Measurements from ENCODE around the gene ARNT2.
"Not testable (repeated sequence)": the region's sequence is repeated elsewhere in the genome, so short reads cannot be mapped to it uniquely, and the experiment has no call there.

Gene ARNT2

GRCh38 chr15:80388326-80388725 is 15.9 kb upstream of the ARNT2 start:
- H3K4me2 ChIP-seq (ENCODE audit: low read length): no peak overlapping the region
- H4K5ac ChIP-seq (ENCODE audit: low read length): no peak overlapping the region
- no peak overlapping the region for H2BK120ac ChIP-seq (ENCODE audit: low read depth, low read length)
- no peak overlapping the region for H2AK5ac ChIP-seq (ENCODE audit: low read length)
- H3K36me3 ChIP-seq (ENCODE audit: control insufficient read depth, insufficient read depth, low read length): no peaks in the 10 kb centered on the region
- H3K23ac ChIP-seq (ENCODE audit: low read length): no peak overlapping the region
- H3K79me2 ChIP-seq (ENCODE audit: control insufficient read depth, insufficient read depth, low read length): no peaks in the 10 kb centered on the region
- no peak for DNase-seq
- H3K27me3 ChIP-seq (ENCODE audit: insufficient read depth, low read length, poor library complexity): no peaks in the 10 kb centered on the region
- no peak overlapping the region for H4K8ac ChIP-seq (ENCODE audit: low read depth, low read length)
- no peaks in the 10 kb centered on the region for H3K4me1 ChIP-seq (ENCODE audit: control insufficient read depth, low read depth, low read length)
- no peak overlapping the region for H3K9ac ChIP-seq (ENCODE audit: low read length)
- H3K56ac ChIP-seq (ENCODE audit: low read length): no peak overlapping the region
- no peak overlapping the region for H3K4ac ChIP-seq (ENCODE audit: low read depth, low read length)
- no peak overlapping the region for H3K18ac ChIP-seq (ENCODE audit: low read length)
- H2BK15ac ChIP-seq (replicated peaks; ENCODE audit: low read depth): no peak overlapping the region
- no peak overlapping the region for H2BK5ac ChIP-seq (ENCODE audit: low read length)
- H3K27ac ChIP-seq (ENCODE audit: low read depth, low read length): no peak overlapping the region
- H3K4me3 ChIP-seq (ENCODE audit: low read length): no peak overlapping the region
- H3K79me1 ChIP-seq (ENCODE audit: low read length): no peaks in the 10 kb centered on the region
- WGBS (ENCODE audit: extremely low coverage, insufficient coverage, low lambda C conversion rate): no CpG with 5 or more reads among the region's 3 CpGs

GRCh38 chr15:80389370-80389769 is 14.8 kb upstream of the ARNT2 start:
- Histone ChIP-seq H3K56ac (ENCODE audit: low read length) (no peak overlapping the region), H2AK5ac (ENCODE audit: low read length) (no peak overlapping the region), H2BK120ac (ENCODE audit: low read depth, low read length) (no peak overlapping the region), H3K79me1 (ENCODE audit: low read length) (no peaks in the 10 kb centered on the region), H3K36me3 (ENCODE audit: control insufficient read depth, insufficient read depth, low read length) (no peaks in the 10 kb centered on the region), H3K27me3 (ENCODE audit: insufficient read depth, low read length, poor library complexity) (no peaks in the 10 kb centered on the region), H3K79me2 (ENCODE audit: control insufficient read depth, insufficient read depth, low read length) (no peaks in the 10 kb centered on the region), H4K5ac (ENCODE audit: low read length) (no peak overlapping the region), H3K18ac (ENCODE audit: low read length) (no peak overlapping the region), H3K9ac (ENCODE audit: low read length) (no peak overlapping the region), H2BK5ac (ENCODE audit: low read length) (no peak overlapping the region), H3K4ac (ENCODE audit: low read depth, low read length) (no peak overlapping the region), H3K4me1 (ENCODE audit: control insufficient read depth, low read depth, low read length) (no peaks in the 10 kb centered on the region), H3K4me3 (ENCODE audit: low read length) (no peak overlapping the region), H3K27ac (ENCODE audit: low read depth, low read length) (no peak overlapping the region), H2BK15ac (replicated peaks; ENCODE audit: low read depth) (no peak overlapping the region), H3K4me2 (ENCODE audit: low read length) (no peak overlapping the region), H3K23ac (ENCODE audit: low read length) (no peak overlapping the region), H4K8ac (ENCODE audit: low read depth, low read length) (no peak overlapping the region)
- DNase-seq: no peak
- no CpG with 5 or more reads among the region's 1 CpG for WGBS (ENCODE audit: extremely low coverage, insufficient coverage, low lambda C conversion rate)

- H2BK120ac ChIP-seq (ENCODE audit: low read depth, low read length); H2BK5ac ChIP-seq (ENCODE audit: low read length); H3K4ac ChIP-seq (ENCODE audit: low read depth, low read length); H3K27ac ChIP-seq (ENCODE audit: low read depth, low read length); H4K5ac ChIP-seq (ENCODE audit: low read length); H2BK15ac ChIP-seq (replicated peaks; ENCODE audit: low read depth); H3K36me3 ChIP-seq (ENCODE audit: control insufficient read depth, insufficient read depth, low read length); H3K4me2 ChIP-seq (ENCODE audit: low read length); H3K79me1 ChIP-seq (ENCODE audit: low read length); H3K27me3 ChIP-seq (ENCODE audit: insufficient read depth, low read length, poor library complexity); H3K18ac ChIP-seq (ENCODE audit: low read length); H3K4me3 ChIP-seq (ENCODE audit: low read length); H3K23ac ChIP-seq (ENCODE audit: low read length); H3K56ac ChIP-seq (ENCODE audit: low read length); DNase-seq; H3K4me1 ChIP-seq (ENCODE audit: control insufficient read depth, low read depth, low read length); H3K79me2 ChIP-seq (ENCODE audit: control insufficient read depth, insufficient read depth, low read length); H3K9ac ChIP-seq (ENCODE audit: low read length); H2AK5ac ChIP-seq (ENCODE audit: low read length); H4K8ac ChIP-seq (ENCODE audit: low read depth, low read length): not testable (repeated sequence)
- WGBS (ENCODE audit: extremely low coverage, insufficient coverage, low lambda C conversion rate): no CpG with 5 or more reads among the region's 1 CpG
Measured at GRCh38 chr15:80390942-80391341, 13.2 kb upstream of the ARNT2 start.

- Histone ChIP-seq H2BK5ac (ENCODE audit: low read length) (no peak overlapping the region), H2BK15ac (replicated peaks; ENCODE audit: low read depth) (no peak overlapping the region), H3K56ac (ENCODE audit: low read length) (no peak overlapping the region), H3K4ac (ENCODE audit: low read depth, low read length) (no peak overlapping the region), H3K9ac (ENCODE audit: low read length) (no peak overlapping the region), H4K5ac (ENCODE audit: low read length) (no peak overlapping the region), H3K79me2 (ENCODE audit: control insufficient read depth, insufficient read depth, low read length) (no peaks in the 10 kb centered on the region), H3K4me1 (ENCODE audit: control insufficient read depth, low read depth, low read length) (peaks cover 2% of the 10 kb centered on the region), H4K8ac (ENCODE audit: low read depth, low read length) (no peak overlapping the region), H3K36me3 (ENCODE audit: control insufficient read depth, insufficient read depth, low read length) (no peaks in the 10 kb centered on the region), H3K27me3 (ENCODE audit: insufficient read depth, low read length, poor library complexity) (no peaks in the 10 kb centered on the region), H3K4me2 (ENCODE audit: low read length) (no peak overlapping the region), H2AK5ac (ENCODE audit: low read length) (no peak overlapping the region), H3K27ac (ENCODE audit: low read depth, low read length) (no peak overlapping the region), H3K18ac (ENCODE audit: low read length) (no peak overlapping the region), H3K4me3 (ENCODE audit: low read length) (no peak overlapping the region), H3K79me1 (ENCODE audit: low read length) (no peaks in the 10 kb centered on the region), H3K23ac (ENCODE audit: low read length) (no peak overlapping the region), H2BK120ac (ENCODE audit: low read depth, low read length) (no peak overlapping the region)
- WGBS (ENCODE audit: extremely low coverage, insufficient coverage, low lambda C conversion rate): no CpG with 5 or more reads among the region's 3 CpGs
- DNase-seq: no peak
Measured at GRCh38 chr15:80395616-80396015, 8.6 kb upstream of the ARNT2 start.

- no peaks in the 10 kb centered on the region for H3K27me3 ChIP-seq (ENCODE audit: insufficient read depth, low read length, poor library complexity)
- H3K56ac ChIP-seq (ENCODE audit: low read length): no peak overlapping the region
- no peak overlapping the region for H2BK5ac ChIP-seq (ENCODE audit: low read length)
- H3K36me3 ChIP-seq (ENCODE audit: control insufficient read depth, insufficient read depth, low read length): no peaks in the 10 kb centered on the region
- H3K4me2 ChIP-seq (ENCODE audit: low read length): no peak overlapping the region
- H3K4me3 ChIP-seq (ENCODE audit: low read length): no peak overlapping the region
- no peak overlapping the region for H3K18ac ChIP-seq (ENCODE audit: low read length)
- no peaks in the 10 kb centered on the region for H3K79me1 ChIP-seq (ENCODE audit: low read length)
- no peak overlapping the region for H4K8ac ChIP-seq (ENCODE audit: low read depth, low read length)
- DNase-seq: no peak
- H3K9ac ChIP-seq (ENCODE audit: low read length): no peak overlapping the region
- H3K4ac ChIP-seq (ENCODE audit: low read depth, low read length): no peak overlapping the region
- no peak overlapping the region for H2AK5ac ChIP-seq (ENCODE audit: low read length)
- no peak overlapping the region for H3K27ac ChIP-seq (ENCODE audit: low read depth, low read length)
- H3K23ac ChIP-seq (ENCODE audit: low read length): no peak overlapping the region
- H3K4me1 ChIP-seq (ENCODE audit: control insufficient read depth, low read depth, low read length): peaks cover 2% of the 10 kb centered on the region
- H4K5ac ChIP-seq (ENCODE audit: low read length): no peak overlapping the region
- H2BK120ac ChIP-seq (ENCODE audit: low read depth, low read length): no peak overlapping the region
- no peaks in the 10 kb centered on the region for H3K79me2 ChIP-seq (ENCODE audit: control insufficient read depth, insufficient read depth, low read length)
- no CpG with 5 or more reads among the region's 7 CpGs for WGBS (ENCODE audit: extremely low coverage, insufficient coverage, low lambda C conversion rate)
- H2BK15ac ChIP-seq (replicated peaks; ENCODE audit: low read depth): no peak overlapping the region
Measured at GRCh38 chr15:80396096-80396495, 8.1 kb upstream of the ARNT2 start.

GRCh38 chr15:80399508-80399907 is 4.7 kb upstream of the ARNT2 start:
- Histone ChIP-seq H3K79me2 (ENCODE audit: control insufficient read depth, insufficient read depth, low read length) (no peaks in the 10 kb centered on the region), H3K27ac (ENCODE audit: low read depth, low read length) (no peak overlapping the region), H3K9ac (ENCODE audit: low read length) (no peak overlapping the region), H4K5ac (ENCODE audit: low read length) (no peak overlapping the region), H2BK15ac (replicated peaks; ENCODE audit: low read depth) (no peak overlapping the region), H3K36me3 (ENCODE audit: control insufficient read depth, insufficient read depth, low read length) (no peaks in the 10 kb centered on the region), H3K56ac (ENCODE audit: low read length) (no peak overlapping the region), H3K4me3 (ENCODE audit: low read length) (no peak overlapping the region), H3K79me1 (ENCODE audit: low read length) (no peaks in the 10 kb centered on the region), H3K4ac (ENCODE audit: low read depth, low read length) (no peak overlapping the region), H3K4me1 (ENCODE audit: control insufficient read depth, low read depth, low read length) (peaks cover 2% of the 10 kb centered on the region), H3K4me2 (ENCODE audit: low read length) (no peak overlapping the region), H3K27me3 (ENCODE audit: insufficient read depth, low read length, poor library complexity) (no peaks in the 10 kb centered on the region), H3K18ac (ENCODE audit: low read length) (no peak overlapping the region), H2AK5ac (ENCODE audit: low read length) (no peak overlapping the region), H2BK5ac (ENCODE audit: low read length) (no peak overlapping the region), H2BK120ac (ENCODE audit: low read depth, low read length) (no peak overlapping the region), H4K8ac (ENCODE audit: low read depth, low read length) (no peak overlapping the region), H3K23ac (ENCODE audit: low read length) (no peak overlapping the region)
- no peak for DNase-seq
- WGBS (ENCODE audit: extremely low coverage, insufficient coverage, low lambda C conversion rate): no CpG with 5 or more reads among the region's 3 CpGs
